ENCODE measurements around the gene NME4.

NME4 gene

GRCh38 chr16:381012-381788 is 15.8 kb upstream of the NME4 start (continued):
- TF ChIP-seq ZNF26 (tag by site-specific recombination; IDR thresholded peaks at IDR 0.05) (no peak), ZNF354C (tag by site-specific recombination; IDR thresholded peaks at IDR 0.05; ENCODE audit: borderline replicate concordance, low read depth) (no peak), ZNF473 (tag by site-specific recombination; IDR thresholded peaks at IDR 0.05) (no peak)

GRCh38 chr16:381789-382717 is 14.9 kb upstream of the NME4 start, which contains the start of gene PGAP6:
Gene PGAP6 (minus strand): TSS chr16:381978. CDS start chr16:381821, 157 bp downstream.
- Histone ChIP-seq H3K27ac (ENCODE audit: extremely low read depth, low read depth, low read length) (peak within 1 kb of the TSS; percentile 77; the same call in 1 of the 2 replicates), H3K4me1 (ENCODE audit: control insufficient read depth, insufficient read depth, low read length) (no peaks in the 10 kb centered on the region), H3K9me3 (ENCODE audit: control insufficient read depth, insufficient read depth, low read depth, low read length) (no peaks in the 10 kb centered on the region), H3K4me3 (ENCODE audit: low read depth, low read length) (peak within 1 kb of the TSS; percentile 67), H3K36me3 (ENCODE audit: control insufficient read depth in 2 of 2, insufficient read depth in 1 of 2, low read length in 2 of 2) (peaks cover 0 to 5% of the 10 kb centered on the region in 2 experiments; a peak in 1 of 3 replicates)
- POLR2A ChIA-PET, result interaction anchor here (0.6 to 2.9 kb wide), 4 partner anchors 11 to 190 kb away, joined by 3 to 10 read pairs (median 5); partner anchors contain the start of genes CAPN15, DECR2 and MRPL28
- CTCF ChIA-PET, result interaction anchor here (0.6 kb wide), 1 partner anchor 105 kb away, joined by 3 read pairs; no protein-coding TSS in a partner anchor
- TF ChIP-seq ZNF704 (tag by site-specific recombination; IDR thresholded peaks at IDR 0.05) (no peak), ELK4 (IDR thresholded peaks at IDR 0.05; ENCODE audit: borderline replicate concordance, low read depth, low read length) (no peak), ZNF677 (tag by site-specific recombination; IDR thresholded peaks at IDR 0.05) (peak; percentile 28; the same call in 1 of the 2 replicates), YY1 (tag by site-specific recombination; IDR thresholded peaks at IDR 0.05) (0 out of 2 replicates have a peak, but pooled peaks have one; percentile 20), ZNF248 (tag by site-specific recombination; IDR thresholded peaks at IDR 0.05) (no peak), GLIS2 (tag by site-specific recombination; IDR thresholded peaks at IDR 0.05) (peak; percentile 77), ZNF785 (tag by site-specific recombination; IDR thresholded peaks at IDR 0.05) (0 out of 2 replicates have a peak, but pooled peaks have one; percentile 46), ZNF202 (tag by site-specific recombination; IDR thresholded peaks at IDR 0.05; ENCODE audit: borderline replicate concordance) (no peak), ZSCAN30 (tag by site-specific recombination; IDR thresholded peaks at IDR 0.05) (peak; percentile 12; the same call in 1 of the 2 replicates), GLI2 (tag by site-specific recombination; IDR thresholded peaks at IDR 0.05; ENCODE audit: borderline replicate concordance, low read depth) (no peak), TCF7L2 (IDR thresholded peaks at IDR 0.05; ENCODE audit: borderline replicate concordance, low read depth, low read length) (no peak), OSR2 (tag by site-specific recombination; IDR thresholded peaks at IDR 0.05) (no peak), GLI4 (tag by site-specific recombination; IDR thresholded peaks at IDR 0.05) (no peak), BCL11B (tag by site-specific recombination; IDR thresholded peaks at IDR 0.05; ENCODE audit: low read depth) (peak; percentile 26; the same call in 1 of the 2 replicates), ZNF398 (tag by site-specific recombination; IDR thresholded peaks at IDR 0.05) (peak; percentile 32; the same call in 1 of the 2 replicates), ZEB2 (tag by site-specific recombination; IDR thresholded peaks at IDR 0.05) (peak; percentile 5; the same call in 1 of the 2 replicates), ZNF266 (tag by site-specific recombination; IDR thresholded peaks at IDR 0.05; ENCODE audit: low read depth) (no peak), ZBTB8A (tag by site-specific recombination; IDR thresholded peaks at IDR 0.05) (peak; percentile 35), ZNF660 (tag by site-specific recombination; IDR thresholded peaks at IDR 0.05) (no peak), ZNF560 (tag by site-specific recombination; IDR thresholded peaks at IDR 0.05; ENCODE audit: borderline replicate concordance) (no peak), ZNF658 (tag by site-specific recombination; IDR thresholded peaks at IDR 0.05) (no peak), ZIC2 (tag by site-specific recombination; IDR thresholded peaks at IDR 0.05) (no peak; the same call in 1 of the 2 replicates), ZNF561 (tag by site-specific recombination; IDR thresholded peaks at IDR 0.05; ENCODE audit: borderline replicate concordance) (peak; percentile 32; the same call in 1 of the 2 replicates), ZBTB26 (tag by site-specific recombination; optimal IDR thresholded peaks at IDR 0.05) (peak; percentile 52)
